Uterine smooth muscle cell (primary cell): ENCODE data around the gene HMG20A. TPM values are rescaled to one million over a fixed set of nuclear protein-coding genes. Genes with fewer than 3 reads are reported as not detected.

Source experiments
- total RNA-seq: library from RNA; depleted of rRNA; stranded (reverse); fragments of >200 nt; gene quantifications from 2 replicates; pipeline ENCODE4 v1.2.3, GENCODE V29; 2014

The HMG20A gene
- 20.9 and 24.2 TPM in 2 replicates for total RNA-seq

GRCh38 chr15:77420610-77421369 is at the start of gene HMG20A:
TSS of gene HMG20A (plus strand) at chr15:77420888. CDS start at chr15:77458408, 37,520 bp downstream.

GRCh38 chr15:77419836-77420609 is 665 bp upstream of the HMG20A start, which contains the start of gene PEAK1:
TSS of gene PEAK1 (minus strand) at chr15:77420104. CDS start at chr15:77181926, 238,178 bp downstream.

Other genes with a start within 250 kb of the HMG20A start
- 48.6 and 62.5 TPM in 2 replicates for gene PEAK1, start 784 bp upstream of the HMG20A start, total RNA-seq
- not detected in 2 replicates for gene LINGO1, start 212.0 kb downstream of the HMG20A start, total RNA-seq